ENCODE results near the gene ASB18.

ASB18 gene

GRCh38 chr2:236240228-236240990 is 23.8 kb downstream of the ASB18 start:
- no peak for DNase-seq

GRCh38 chr2:236239276-236240065 is 24.7 kb downstream of the ASB18 start:
- DNase-seq = no peak

GRCh38 chr2:236238751-236239150 is 25.5 kb downstream of the ASB18 start:
- no peak for DNase-seq

- DNase-seq = no peak
Measured at GRCh38 chr2:236237468-236238190, 26.6 kb downstream of the ASB18 start.

- no peak for DNase-seq
Measured at GRCh38 chr2:236236559-236237452, 27.4 kb downstream of the ASB18 start.

- no peak for DNase-seq
Measured at GRCh38 chr2:236229186-236229585, 35.0 kb downstream of the ASB18 start.

- no peak for DNase-seq
Measured at GRCh38 chr2:236223675-236224074, 40.5 kb downstream of the ASB18 start.

- DNase-seq = no peak
Measured at GRCh38 chr2:236221798-236222197, 42.4 kb downstream of the ASB18 start.

- no peak for DNase-seq
Measured at GRCh38 chr2:236219411-236219810, 44.8 kb downstream of the ASB18 start.

- DNase-seq = no peak
Measured at GRCh38 chr2:236217926-236218325, 46.3 kb downstream of the ASB18 start.

GRCh38 chr2:236216711-236217110 is 47.5 kb downstream of the ASB18 start:
- no peak for DNase-seq

- DNase-seq = no peak
Measured at GRCh38 chr2:236215761-236216333, 48.4 kb downstream of the ASB18 start.

- no peak for DNase-seq
Measured at GRCh38 chr2:236215196-236215595, 49.0 kb downstream of the ASB18 start.

GRCh38 chr2:236214376-236214995 is 49.7 kb downstream of the ASB18 start:
- no peak for DNase-seq

GRCh38 chr2:236211296-236211695 is 52.9 kb downstream of the ASB18 start:
- DNase-seq = no peak

GRCh38 chr2:236210536-236210935 is 53.7 kb downstream of the ASB18 start:
- DNase-seq = no peak

- no peak for DNase-seq
Measured at GRCh38 chr2:236209996-236210395, 54.2 kb downstream of the ASB18 start.

GRCh38 chr2:236209535-236209934 is 54.7 kb downstream of the ASB18 start:
- no peak for DNase-seq

- no peak for DNase-seq
Measured at GRCh38 chr2:236208019-236208926, 55.9 kb downstream of the ASB18 start.

GRCh38 chr2:236207472-236207871 is 56.7 kb downstream of the ASB18 start:
- DNase-seq = no peak
